ENCODE measurements around the gene AP1S2.
"Not testable (repeated sequence)": the region's sequence is repeated elsewhere in the genome, so short reads cannot be mapped to it uniquely, and the experiment has no call there.

AP1S2 gene

DNA sequence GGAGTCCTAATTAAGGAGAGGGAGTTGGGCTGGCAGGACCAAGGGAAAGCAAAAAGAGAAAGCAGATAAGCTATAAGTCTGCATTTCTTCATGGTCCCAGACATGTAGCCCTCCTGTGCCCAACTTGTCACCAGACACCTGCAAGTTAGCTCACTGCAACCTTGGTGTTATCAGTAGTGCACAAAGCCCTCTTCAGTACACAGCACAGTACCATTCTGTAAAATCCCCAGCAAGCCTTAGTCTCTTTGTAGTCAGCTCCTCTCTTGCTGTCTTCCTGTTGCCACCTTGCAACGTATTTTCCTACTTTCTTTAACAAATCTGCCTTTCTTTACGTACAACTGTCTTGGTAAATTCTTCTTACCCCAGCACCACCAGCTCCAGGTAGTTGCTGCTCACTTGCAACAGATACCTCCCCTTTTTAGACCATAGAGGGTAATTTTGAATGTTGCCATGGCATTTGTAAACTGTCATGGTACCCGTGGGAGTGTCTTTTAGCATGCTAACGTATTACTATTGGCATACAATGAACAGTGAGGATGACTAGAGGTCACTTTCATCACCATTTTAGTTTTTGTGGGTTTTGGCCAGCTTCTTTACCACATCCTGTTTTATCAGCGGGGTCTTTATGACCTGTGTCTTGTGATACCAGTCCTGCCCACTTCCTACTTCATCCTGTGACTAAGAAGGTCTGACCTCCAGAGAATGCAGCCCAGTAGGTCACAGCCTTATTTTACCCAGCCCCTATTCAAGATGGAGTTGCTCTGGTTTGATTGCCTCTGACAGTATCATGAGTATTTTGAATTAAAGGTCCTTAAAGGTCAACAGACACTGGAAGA is 28.3 kb upstream of the AP1S2 start:
- no peak overlapping the region for H3K4me3 ChIP-seq (ENCODE audit: low read depth, low read length)
- TF ChIP-seq, protein P1, sequence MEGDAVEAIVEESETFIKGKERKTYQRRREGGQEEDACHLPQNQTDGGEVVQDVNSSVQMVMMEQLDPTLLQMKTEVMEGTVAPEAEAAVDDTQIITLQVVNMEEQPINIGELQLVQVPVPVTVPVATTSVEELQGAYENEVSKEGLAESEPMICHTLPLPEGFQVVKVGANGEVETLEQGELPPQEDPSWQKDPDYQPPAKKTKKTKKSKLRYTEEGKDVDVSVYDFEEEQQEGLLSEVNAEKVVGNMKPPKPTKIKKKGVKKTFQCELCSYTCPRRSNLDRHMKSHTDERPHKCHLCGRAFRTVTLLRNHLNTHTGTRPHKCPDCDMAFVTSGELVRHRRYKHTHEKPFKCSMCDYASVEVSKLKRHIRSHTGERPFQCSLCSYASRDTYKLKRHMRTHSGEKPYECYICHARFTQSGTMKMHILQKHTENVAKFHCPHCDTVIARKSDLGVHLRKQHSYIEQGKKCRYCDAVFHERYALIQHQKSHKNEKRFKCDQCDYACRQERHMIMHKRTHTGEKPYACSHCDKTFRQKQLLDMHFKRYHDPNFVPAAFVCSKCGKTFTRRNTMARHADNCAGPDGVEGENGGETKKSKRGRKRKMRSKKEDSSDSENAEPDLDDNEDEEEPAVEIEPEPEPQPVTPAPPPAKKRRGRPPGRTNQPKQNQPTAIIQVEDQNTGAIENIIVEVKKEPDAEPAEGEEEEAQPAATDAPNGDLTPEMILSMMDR (IDR thresholded peaks at IDR 0.05; ENCODE audit: low read depth, low read length) = no peak

DNA sequence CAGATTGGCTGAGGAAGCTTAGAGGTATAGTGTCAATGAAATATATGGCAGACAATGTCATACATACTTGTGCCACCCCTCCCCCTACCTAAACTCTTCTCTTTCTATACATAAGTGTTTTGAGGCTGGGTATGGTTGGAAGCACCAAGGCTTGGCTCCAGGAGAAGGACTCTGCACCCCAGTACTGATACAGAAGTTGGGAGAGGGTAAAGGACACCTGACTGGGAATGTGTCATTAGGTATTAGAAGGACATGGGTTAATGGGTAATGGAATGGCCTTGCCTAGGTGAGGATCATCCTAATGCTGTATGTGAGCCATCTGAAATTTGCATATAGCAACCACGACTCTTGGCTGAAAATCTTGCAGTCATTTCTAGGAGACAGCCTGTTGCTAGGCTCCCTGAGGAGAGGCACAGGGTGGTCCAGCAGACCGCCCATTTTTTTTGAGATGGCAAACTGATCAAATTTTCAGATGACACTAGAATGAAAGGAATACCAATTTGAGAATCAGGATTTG is 26.8 kb upstream of the AP1S2 start:
- TF ChIP-seq, protein P1 (IDR thresholded peaks at IDR 0.05; ENCODE audit: low read depth, low read length) = no peak
- H3K4me3 ChIP-seq (ENCODE audit: low read depth, low read length) = no peak overlapping the region

DNA sequence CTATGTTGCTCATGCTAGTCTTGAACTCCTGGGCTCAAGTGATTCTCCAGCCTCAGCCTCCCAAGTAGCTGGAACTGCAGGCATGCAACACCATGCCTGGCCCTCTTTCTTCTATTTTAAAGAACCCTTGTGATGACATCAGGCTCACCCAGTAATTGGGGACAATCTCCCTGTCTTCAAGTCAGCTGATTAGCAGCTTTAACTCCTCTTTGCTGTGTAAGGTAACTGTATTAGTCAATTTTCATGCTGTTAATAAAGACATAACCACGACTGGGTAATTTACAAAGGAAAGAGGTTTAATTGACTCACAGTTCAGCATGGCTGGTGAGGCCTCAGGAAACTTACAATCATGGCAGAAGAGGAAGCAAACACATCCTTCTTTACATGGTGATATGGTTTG is 23.3 kb upstream of the AP1S2 start:
- H3K4me3 ChIP-seq (ENCODE audit: low read depth, low read length) = not testable (repeated sequence)

DNA sequence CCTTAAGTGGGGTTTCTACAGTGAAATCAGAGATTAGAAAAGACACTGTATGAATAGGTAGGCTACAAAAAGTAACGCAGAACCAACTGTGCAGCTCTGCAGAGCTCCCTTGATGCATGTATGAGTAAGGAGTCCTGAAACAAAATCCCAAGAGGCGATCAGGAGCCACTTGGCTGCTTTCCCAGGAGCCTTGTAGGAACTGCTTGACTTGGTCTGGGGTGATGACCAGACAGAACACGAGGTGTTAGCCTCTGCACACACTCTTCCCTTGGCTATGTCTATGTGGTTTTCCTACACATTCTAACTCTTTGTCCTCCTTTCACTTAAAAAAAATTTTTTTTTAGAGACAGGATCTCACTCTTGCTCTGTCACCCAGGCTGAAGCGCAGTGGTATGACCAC is 22.8 kb upstream of the AP1S2 start:
- no peak overlapping the region for H3K4me3 ChIP-seq (ENCODE audit: low read depth, low read length)
- TF ChIP-seq, protein P1 (IDR thresholded peaks at IDR 0.05; ENCODE audit: low read depth, low read length) = no peak

DNA sequence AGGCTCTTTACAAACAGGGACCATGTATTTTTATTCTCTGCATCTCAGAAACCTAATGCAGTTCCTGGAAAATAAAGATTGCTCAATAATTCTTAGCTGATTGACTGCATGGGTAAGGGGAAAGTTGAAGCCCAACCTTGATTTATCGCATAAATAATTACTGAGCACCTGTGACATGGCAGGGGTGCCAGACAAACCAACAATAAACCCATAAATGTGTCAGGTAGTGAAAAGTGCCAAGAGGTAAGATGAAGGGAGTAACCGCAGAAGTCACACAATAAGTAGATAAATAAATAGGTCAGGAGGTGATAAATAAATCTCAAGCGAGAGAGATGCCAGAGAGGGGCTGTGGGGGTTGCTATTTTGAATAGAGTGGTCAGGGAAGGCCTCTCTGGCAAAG is 20.1 kb upstream of the AP1S2 start:
- TF ChIP-seq, protein P1 (IDR thresholded peaks at IDR 0.05; ENCODE audit: low read depth, low read length) = no peak
- H3K4me3 ChIP-seq (ENCODE audit: low read depth, low read length) = no peak overlapping the region

DNA sequence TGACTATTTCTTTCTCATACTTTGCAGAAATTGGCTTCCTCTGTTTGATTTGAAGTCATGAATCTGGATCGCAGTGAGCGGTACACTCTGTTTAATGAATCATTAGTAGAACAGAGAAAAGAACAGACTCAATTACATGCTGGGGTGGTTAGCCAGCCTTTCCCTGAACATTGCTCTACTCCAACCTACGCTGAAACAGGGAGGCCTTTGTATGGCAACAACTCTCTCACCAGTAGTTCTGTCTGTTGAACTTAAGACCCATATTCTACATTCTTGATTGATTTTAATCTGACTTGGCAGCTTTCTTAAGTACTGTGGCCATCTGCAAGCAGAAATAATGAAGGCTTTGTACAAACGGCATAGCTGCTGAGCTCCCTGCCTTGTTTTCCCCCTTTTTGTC is 19.0 kb upstream of the AP1S2 start:
- TF ChIP-seq, protein P1 (IDR thresholded peaks at IDR 0.05; ENCODE audit: low read depth, low read length) = no peak
- no peak overlapping the region for H3K4me3 ChIP-seq (ENCODE audit: low read depth, low read length)

DNA sequence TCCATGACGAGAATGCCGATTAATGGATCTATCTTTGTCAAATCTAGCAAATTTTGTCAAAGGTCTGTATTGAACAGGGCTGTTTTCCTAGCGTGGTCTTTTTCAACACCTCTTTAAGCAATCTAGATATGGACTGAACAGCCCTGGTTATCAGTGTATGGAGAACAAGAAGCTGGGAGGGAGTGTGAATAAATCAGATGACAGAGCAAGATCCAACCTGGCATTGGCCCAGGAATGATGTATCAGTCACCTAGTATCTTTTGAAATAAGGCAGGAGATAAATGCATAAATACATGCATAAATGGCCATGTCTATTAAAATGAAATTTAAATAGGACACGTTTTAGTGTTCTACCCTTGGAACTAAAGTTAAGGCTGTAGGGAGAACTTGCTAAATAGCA is 15.7 kb upstream of the AP1S2 start:
- TF ChIP-seq, protein P1 (IDR thresholded peaks at IDR 0.05; ENCODE audit: low read depth, low read length) = no peak
- H3K4me3 ChIP-seq (ENCODE audit: low read depth, low read length) = no peak overlapping the region
